TTC549 (cell line): Measurements from ENCODE around the gene EFCAB6.

Source experiments
- FAIRE-seq: peaks from 2 replicates; lab custom pipeline; 2012; peaks lifted over from hg19 to GRCh38; lab: Jason Lieb, UNC

Gene EFCAB6

DNA sequence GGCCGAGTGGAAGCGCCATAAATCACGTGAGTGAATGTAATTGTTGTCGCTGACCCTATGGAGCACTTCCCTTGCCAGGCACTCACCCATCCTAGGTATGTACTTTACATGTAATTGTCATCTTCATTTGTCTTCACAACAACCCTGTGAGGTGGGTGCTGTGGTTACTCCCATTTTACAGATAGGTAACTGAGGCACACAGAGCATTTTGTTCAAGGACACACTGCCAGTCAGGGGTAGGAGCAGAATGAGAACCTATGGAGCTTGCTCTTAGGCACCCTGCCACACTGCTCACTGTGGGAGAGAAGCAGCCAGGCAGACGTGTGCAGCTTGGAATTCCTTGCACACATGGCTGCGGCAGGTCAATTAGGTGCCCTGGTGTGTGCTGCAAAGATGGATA lies 785 bp upstream of the EFCAB6 start:
- FAIRE-seq, result no peak

DNA sequence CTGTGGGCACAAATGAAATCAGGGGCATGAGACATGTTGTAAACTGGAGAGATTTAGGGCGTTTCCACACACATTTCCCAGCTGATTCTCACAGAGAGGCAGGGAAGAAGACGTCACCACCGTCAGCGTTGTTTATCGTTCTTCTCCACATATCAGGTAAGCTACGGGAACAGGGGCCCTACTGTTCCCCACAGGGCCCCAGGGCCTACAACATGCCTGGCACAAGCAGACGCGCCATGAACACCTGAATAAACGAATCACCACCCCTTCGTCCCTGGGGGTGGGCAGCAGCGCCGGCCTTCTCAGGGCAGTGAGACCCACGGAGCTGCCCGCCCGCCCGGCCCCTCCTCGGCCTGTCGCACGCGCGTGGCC lies 342 bp downstream of the EFCAB6 start:
- no peak for FAIRE-seq

DNA sequence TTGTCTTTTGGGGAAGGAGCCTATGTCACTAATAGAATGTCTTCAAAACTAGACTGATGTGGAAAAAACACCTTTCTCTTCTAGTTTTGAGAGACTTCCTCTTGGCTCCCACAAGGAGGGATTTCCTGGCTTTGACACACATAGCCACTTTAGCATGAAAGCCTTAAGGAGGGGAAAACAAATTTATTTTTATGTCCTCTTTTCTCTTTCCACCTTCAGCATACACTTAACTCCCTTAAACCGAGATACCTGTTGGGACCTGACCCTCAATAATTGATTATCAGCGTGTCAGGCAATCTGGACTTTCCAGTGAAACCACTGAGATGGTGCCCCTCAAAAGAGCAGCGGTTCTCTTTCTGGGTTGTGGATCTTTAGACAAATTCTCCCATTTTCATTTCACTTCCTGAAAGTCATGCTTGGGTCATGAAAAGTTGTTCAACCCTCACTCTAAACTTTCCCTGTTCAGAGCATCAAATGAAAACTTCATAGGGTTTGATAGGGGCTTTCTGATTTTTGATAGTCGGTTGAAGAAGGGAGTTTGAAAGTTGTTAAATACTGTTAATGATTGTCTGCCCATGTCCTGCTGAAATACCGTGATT lies 9.1 kb downstream of the EFCAB6 start:
- FAIRE-seq, result no peak

DNA sequence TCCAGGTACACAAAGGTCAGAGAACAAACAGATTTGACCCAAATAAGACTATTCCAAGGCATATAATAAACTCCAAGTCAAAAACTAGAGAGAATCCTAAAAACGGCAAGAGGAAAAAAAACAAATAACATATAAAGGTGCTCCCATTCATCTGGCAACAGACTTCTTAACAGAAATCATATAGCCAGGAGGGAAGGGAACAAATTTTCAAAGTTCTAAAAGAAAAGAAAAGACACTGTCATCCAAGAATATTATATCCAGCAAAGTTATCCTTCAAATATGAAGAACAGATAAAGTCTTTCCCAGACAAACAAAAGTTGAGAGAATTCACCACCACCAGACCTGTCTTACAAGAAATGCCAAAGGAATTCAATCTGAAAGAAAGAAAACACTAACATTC lies 11.1 kb downstream of the EFCAB6 start:
- no peak for FAIRE-seq

DNA sequence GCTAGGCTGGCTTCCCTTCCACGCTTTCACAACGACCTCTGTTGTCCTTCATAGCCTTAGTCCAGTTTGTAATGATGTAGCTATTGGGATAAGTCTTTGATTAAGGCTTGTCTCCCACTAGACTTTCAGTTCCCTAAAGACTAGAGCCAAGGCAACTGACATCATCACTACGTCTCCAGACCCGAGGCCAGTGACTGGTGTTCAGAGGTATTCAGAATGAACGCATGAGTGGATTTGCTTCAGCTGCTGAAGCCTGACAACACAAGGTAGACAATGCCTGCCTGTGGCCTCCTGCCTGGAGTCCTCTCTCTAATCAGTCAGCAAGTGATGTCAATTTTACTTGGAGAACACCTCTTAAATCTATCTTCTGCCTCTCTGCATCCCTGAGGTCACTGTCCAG lies 13.6 kb downstream of the EFCAB6 start:
- FAIRE-seq, result no peak

DNA sequence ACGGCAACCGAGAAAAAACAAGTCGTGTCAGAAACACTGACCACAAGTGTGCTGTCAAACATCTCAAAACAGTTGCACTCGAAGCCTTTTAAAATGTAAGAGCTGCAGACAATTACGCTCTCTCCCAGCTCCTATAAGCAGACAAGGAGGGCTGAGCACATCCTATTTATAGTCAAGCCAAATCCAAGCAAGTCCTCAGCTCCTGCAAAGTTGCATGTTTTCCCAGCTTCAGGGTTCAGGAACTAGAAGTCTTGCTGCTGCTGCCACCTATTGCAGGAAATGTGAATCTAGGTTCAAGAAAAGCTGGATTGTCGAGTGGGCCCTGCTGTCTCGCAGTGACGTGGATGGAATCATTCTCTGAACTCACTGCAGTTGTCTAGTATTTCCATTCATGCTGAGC lies 15.5 kb downstream of the EFCAB6 start:
- no peak for FAIRE-seq

DNA sequence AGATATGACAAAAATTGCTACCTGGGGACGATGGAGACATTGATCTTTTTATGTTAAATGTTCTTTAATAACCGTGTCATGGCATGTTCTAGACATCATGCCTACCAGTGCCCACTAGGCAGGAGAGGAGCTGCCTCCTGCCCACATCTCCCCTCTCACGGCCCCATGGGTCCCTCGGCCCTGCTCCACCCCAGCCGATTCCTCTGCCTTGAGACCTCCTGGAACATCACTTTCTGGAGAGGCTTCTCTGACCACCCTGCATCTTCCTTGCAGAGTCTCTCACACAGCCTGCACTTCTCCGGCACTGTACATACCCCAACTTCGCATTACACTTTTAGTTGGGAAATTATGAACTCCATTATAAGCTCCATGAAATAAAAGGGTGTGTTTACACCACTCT lies 16.8 kb downstream of the EFCAB6 start:
- FAIRE-seq, result no peak

DNA sequence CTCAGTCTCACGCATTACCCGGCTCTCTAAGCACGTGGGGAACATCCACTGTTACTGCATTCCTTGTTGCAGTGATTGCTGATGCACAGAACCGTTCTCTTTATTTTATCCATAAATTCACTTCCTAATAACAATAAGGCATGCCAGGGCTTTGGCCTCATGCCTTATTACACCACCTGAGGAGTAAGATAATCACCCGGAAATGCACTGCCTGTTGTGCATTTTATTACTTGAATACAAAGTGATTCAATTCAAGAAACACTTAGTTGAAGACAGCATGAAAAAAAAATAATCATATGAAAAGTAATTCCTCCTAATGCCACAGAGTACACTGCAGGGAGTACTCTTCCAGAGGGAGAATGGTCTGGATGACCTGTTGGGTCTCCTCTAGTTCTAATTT lies 19.2 kb downstream of the EFCAB6 start:
- FAIRE-seq, result no peak

DNA sequence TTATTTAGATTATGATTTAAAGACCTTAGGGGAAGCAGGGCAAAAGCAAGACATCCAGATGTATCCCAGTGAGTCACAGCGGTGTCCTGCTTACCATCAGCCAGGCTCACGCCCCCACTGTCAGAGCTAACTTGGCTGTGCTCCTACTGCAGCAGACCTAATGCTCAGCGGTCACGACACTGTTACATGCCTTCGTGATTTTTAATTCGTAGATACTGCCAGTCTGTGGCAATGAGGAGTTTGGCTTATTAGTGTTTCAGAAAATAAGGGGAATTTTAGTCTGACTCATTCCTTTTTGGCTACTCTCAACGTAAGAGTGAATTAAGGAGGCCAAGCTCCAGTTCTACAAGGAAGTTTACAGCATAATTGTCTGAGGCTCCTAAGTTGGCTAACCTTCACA lies 22.7 kb downstream of the EFCAB6 start:
- FAIRE-seq, result no peak

DNA sequence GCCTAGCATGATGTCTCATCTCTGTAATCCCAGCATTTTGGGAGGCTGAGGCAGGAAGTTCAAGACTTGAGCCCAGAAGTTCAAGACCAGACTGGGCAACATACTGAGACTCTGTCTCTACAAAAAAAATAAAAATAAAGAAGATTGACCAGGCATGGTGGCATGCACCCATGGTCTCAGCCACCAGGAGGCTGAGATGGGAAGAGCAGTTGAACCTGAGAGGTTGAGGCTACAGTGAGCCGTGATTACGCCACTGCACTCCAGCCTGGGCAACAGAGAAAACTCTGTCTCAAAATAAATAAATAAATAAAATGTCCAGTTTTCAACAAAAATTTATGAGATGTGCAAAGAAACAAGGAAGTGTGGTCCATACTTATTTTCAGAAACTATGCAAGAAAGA lies 28.3 kb downstream of the EFCAB6 start:
- no peak for FAIRE-seq

DNA sequence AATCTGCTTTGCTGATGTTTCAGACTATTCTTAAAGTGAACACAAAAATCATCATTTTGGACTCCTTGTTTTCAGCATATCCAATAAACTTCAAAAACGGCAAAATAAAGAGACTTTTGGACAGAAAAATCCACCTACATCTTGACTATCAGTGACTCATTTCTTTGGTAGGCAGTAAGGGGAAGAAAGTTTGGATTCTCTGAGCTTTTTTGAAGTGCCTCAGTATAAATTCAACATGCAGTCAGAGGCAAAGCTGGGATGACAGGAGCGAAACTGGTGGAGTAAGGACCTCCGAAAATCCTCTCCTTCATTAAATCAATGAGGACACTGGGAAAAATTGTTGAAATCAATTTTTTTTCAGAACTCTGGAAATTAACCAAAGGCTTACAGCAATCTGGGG lies 29.7 kb downstream of the EFCAB6 start:
- no peak for FAIRE-seq

DNA sequence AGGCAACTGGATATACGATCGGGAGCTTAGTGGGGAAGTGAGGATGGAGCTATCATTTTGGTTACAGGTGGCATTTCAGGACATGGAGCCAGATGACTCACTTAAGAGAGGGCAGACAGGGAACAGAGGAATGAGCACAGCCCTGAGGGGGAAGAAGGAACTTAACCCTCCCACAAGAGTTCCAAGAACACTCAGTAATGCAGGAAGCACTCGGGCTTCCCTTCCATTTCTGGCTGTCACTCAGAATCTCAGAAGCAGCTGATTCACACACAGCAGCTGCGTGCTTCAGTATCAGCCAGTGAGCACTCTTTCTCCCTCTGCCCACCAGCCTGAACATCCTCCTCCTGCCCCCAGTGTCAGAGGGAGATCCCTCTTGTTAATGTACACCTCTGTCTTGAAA lies 34.8 kb downstream of the EFCAB6 start:
- FAIRE-seq, result no peak

DNA sequence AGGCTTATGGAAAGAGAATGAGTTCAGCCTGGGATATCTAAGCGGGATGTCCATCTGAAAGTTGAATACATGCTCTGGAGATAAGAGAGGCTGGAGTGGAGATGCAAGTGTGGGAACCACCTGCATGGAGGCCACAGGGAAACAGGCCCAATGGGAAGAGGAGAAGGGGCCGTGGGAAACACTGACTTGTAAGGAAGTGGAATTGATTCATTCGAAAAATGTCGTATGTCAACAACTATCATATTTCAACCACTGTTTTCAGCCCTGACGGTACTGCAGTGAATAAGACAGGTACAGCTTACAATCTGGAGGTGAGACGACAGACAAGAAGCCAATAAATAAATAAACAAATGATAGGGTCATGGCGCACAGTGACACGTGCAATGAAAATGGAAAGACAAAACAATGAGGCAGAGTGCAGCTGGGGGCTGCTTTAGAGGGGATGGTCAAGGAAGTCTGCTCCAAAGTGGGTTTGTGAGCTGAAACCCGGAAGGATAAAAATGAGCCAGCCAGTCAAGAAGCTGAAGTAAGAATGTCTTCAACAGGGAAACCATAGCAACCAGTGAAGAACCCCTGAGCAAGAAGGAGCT lies 35.9 kb downstream of the EFCAB6 start:
- no peak for FAIRE-seq

DNA sequence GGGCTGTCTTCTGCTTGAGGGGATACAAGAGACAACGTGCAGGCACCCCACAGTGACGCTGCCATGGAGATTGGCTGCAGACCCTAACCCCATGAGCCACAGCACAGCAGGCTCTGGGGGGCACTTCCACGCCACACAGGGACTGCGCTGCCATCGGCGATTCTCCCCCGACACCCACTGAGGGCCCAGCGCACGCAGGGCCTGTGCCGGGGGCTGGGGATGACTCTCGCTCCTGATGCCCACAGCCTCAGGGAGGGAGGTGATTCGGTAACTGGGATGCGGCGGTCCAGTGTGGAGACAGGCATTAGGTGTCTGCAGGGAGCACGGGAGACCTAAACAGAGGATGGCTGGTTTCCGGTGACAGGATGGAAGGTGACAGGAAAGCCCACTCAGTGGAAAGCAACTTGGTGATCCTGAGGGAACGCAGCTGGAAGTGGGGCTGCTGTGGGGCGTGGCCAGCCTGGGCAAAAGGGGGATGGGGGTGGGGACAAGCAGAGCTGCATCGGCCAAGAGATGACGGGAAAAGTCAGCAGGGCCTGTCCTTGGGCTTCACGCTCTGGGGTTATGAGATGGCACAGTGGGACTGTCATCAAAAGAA lies 37.7 kb downstream of the EFCAB6 start:
- no peak for FAIRE-seq

DNA sequence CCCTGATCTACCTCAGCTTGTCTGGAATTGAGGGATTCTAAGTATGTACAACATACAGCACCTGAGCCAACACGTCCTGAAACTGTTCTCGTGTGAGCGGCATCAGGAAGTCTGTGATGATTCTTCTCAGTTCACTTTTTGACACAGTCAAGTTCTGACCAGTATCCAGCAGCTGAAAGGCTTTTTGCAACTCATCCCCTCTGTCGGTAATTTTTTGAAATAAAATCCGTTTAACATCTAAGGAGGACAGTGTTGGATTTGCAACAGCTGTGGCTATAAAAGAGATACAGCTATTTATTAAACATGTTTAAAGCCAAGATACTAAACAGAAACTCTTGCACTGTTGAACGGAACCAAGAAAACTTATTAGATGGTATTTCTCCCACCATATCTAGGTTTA lies 39.3 kb downstream of the EFCAB6 start:
- no peak for FAIRE-seq

DNA sequence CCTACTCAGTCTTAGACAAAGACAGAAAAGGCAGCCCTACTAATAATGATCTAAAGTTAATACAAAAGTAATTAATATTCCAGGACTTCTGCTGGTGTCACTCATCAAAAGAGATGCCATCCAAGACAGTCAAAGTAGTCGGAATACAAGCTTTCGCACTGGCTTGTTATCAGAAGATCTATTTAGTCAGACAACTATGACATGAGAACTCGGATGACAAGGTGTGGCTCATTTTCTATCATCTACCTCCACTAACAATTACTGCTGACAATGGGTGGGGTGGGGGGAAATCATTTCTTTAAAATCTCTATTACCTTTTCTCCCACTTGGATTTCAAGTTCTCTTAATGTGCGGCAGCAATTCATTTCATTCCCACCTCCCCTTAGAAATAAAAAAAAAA lies 56.7 kb downstream of the EFCAB6 start:
- FAIRE-seq, result no peak

DNA sequence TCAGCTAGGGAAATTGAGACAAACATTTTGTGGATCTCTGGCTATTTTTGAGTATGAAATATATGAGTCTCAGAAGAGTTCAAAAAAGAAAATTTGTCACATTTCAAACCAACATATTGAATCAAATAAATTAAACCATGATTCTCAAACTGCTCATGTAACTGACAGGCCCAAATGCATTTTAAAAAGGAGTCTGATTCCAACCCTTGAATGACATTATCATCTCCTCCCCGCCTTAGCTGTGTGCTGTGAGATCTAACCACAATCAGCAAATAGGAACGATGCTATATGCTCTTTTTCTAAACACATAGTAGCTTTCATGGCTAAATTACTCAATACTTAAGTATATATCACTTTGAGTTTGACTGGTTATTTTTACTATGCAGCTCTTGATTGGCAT lies 57.1 kb downstream of the EFCAB6 start:
- no peak for FAIRE-seq

DNA sequence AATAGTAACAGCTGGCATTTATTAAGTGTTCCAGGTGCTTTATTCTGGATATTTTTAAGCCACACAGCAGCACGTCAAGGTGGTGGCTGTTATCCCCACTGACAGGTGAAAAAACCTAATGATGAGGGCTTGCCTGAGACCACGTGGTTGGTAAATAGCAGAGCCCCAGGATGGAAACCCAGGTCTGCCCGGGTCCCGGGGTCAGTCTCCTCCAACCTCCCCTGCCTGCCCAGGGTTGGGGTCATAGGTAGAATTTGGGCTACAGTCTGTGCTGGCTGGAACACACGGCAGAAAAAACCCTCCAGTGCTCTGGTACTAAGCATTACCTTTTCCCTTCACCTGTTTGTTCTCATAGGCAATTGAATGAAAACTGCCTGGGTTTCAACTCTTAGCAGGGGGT lies 57.9 kb downstream of the EFCAB6 start:
- FAIRE-seq, result no peak

DNA sequence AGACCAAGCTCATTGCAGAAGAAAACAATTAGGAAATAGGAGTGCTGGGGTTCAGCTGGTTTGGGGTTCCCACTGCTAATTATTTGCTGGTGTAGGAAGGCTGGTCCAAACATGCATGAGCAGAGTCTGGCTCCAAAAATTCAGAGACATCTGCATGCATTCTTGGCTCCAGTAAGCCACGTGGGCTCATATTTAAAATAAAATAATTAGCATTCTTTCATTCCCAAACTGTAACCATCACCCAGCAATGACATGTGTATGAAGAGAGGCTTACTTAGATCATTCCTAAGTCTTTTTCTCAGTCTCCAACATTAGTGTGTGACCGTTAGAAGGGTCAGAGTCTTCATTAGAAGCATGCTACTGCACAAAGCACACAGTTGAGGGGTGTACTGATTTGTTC lies 58.4 kb downstream of the EFCAB6 start:
- no peak for FAIRE-seq

DNA sequence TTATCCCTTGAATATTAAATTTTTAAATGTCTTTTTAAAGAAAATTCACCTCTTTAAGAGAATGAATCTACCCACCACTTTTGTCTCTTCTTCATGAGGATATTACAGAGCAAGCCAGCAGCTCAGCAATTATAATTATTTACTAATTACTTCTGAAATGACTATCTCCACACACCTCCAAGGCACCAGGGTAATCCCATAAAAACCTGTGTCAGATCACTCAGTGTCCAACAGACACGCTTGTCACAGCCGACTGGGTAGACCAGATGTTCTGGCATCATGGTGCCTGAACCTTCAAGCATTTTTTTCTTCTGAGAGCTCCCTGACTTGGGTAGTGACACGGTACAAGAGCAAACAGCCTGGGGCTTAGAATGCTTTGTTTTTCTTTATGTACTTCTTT lies 61.4 kb downstream of the EFCAB6 start:
- no peak for FAIRE-seq

DNA sequence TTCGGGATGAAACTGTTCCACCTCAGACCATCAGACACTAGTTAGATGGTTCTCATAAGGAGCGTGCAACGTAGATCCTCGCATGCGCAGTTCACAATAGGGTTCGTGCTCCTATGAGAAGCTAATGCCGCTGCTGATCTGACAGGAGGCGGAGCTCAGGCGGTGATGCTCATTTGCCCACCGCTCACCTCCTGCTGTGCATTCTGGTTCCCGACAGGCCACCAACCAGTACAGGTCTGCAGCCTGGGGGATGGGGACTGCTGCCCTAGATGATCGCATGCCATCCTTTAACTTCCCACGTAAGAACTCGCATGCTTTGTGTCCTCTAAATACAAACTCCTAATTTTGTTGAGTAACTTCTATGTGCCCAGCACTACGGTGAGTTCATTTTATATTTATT lies 62.6 kb downstream of the EFCAB6 start:
- FAIRE-seq, result no peak

DNA sequence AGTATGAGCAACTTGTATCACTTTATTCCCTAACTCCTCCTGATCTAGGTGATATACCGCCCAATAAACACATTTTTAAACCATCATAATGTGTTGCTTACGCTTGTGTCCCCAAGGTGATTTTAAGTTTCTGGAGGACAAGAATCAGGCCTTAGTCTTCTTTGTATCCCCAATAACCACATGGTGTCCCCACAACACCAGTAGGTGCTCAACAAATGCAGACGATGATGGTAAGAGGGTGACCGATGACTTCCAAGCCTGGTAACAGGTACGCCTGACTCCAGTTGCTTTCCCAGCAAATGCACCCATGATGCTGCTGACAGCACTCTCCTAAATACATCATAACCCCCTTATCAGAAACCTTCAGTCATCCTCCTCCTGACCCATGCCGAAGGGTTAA lies 64.2 kb downstream of the EFCAB6 start:
- no peak for FAIRE-seq

DNA sequence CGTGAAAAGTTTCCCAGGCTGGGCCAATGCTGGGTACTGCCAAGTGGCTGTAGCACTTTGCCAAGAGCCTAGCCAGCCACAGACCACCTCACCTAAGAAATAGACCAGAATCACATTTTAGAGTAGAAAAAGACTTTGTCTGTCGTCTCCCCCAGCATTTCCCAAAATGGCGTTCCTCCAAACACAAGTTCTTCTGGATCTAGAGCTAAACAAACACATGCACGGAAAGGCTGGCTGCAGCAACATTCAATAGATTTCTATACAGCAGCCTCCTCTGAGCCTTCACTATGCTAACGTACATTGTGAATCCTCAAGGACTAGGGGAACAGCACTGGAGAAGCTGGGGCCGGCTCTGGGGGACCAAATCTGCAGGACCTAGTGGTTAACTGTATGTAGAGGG lies 65.0 kb downstream of the EFCAB6 start:
- FAIRE-seq, result no peak

DNA sequence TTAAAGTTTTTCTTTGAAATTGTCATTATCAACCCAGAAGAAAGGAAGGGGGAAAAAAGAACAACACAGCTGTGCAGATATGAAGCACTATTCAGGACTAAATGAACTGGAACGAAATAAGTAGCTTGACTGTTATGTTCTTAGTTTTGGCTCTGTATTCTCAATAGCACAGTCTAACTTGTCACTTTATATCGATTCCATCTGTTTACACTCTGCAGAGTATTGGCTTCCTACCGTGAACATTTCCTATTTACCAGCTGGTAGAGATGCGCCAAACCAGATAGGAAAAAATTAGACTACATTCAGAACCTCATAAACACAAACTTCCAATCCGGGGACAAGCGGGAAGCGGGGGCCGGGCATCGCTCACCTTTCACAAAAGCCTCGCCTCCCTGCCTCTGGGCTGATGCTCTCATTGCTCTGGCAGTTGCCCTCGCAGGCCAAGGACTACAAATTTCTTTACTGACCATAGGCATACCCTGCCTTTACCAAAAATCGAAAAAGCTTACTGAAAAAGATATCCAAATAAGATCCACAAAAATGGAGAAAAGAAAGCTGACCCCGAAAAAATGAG lies 66.2 kb downstream of the EFCAB6 start:
- no peak for FAIRE-seq
